ENCODE results near the gene PLXDC2. TPM values are rescaled to one million over a fixed set of nuclear protein-coding genes. Genes with fewer than 3 reads are reported as not detected.

PLXDC2 gene
- polyA plus RNA-seq, 1 donor from 2014 or later = 0.18 TPM

DNA sequence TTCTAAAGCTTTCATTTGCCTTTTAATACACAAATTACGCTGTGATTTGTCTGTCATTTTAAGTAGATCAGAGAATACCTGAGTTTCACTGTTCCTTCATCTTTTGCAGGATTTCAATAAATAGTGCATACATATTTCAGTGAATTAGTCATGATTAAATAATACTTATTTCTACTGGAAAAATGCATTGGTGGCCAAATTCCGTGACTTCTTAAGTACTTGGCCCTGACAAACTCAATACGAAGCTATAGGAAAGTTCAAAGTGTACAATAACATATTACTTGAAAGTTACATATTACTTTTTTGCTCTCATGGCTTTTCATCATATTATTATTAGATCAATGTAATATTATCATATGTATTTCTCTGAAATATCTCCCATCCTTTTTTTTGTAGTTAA, 16.1 kb upstream of the PLXDC2 start:
- no peaks in the 10 kb centered on the region for H3K36me3 Mint-ChIP-seq
- H3K4me3 Mint-ChIP-seq = no peak overlapping the region
- H3K9me3 Mint-ChIP-seq = peaks cover 5 to 8% (median 5%) of the 10 kb centered on the region in 3 donors
- H3K4me1 Mint-ChIP-seq = no peaks in the 10 kb centered on the region
- no peak overlapping the region for H3K27ac Mint-ChIP-seq
- no peaks in the 10 kb centered on the region for H3K27me3 Mint-ChIP-seq

DNA sequence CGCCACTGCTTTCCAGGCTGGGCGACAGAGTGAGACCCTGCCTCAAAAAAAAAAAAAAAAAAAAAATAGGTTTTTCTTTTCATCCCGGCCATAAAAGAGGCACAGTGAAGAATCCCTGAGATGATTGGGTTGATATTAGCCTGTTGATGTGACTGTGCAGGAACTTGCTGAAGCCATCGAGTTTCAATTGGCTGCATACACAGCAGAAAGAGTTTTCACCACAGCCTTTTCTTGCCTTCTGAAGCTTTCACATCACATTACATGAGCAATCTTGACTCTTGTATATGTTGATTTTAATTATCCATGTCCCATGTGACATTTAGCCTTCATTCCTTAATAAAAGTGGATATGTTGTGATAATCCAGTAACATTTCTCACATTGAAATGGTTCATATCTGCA, 14.9 kb upstream of the PLXDC2 start:
- H3K4me1 Mint-ChIP-seq = no peaks in the 10 kb centered on the region
- no peaks in the 10 kb centered on the region for H3K36me3 Mint-ChIP-seq
- H3K4me3 Mint-ChIP-seq = no peak overlapping the region
- H3K9me3 Mint-ChIP-seq = peaks cover 5 to 8% (median 5%) of the 10 kb centered on the region in 3 donors
- no peak overlapping the region for H3K27ac Mint-ChIP-seq
- H3K27me3 Mint-ChIP-seq = no peaks in the 10 kb centered on the region

DNA sequence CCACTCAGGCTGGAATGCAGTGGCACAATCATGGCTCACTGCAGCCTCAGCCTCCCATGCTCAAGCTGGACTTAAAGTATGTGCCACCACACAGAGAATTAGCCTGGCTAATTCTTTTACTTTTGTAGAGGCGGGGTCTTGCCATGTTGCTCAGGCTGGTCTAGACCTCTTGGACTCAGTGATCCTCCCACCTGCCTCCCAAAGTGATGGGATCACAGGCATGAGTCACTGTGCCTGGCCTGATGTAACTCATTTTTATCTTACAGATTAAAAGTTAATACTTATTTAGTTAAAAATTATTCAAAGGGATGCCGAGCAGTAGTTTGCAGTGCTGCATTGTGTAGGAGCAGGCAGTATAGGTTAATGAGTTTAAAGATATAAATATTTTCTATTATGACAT, 12.6 kb upstream of the PLXDC2 start:
- no peaks in the 10 kb centered on the region for H3K27me3 Mint-ChIP-seq
- no peaks in the 10 kb centered on the region for H3K36me3 Mint-ChIP-seq
- peaks cover 2 to 8% (median 3%) of the 10 kb centered on the region in 3 donors for H3K9me3 Mint-ChIP-seq
- H3K4me3 Mint-ChIP-seq = no peak overlapping the region
- no peaks in the 10 kb centered on the region for H3K4me1 Mint-ChIP-seq
- H3K27ac Mint-ChIP-seq = no peak overlapping the region

DNA sequence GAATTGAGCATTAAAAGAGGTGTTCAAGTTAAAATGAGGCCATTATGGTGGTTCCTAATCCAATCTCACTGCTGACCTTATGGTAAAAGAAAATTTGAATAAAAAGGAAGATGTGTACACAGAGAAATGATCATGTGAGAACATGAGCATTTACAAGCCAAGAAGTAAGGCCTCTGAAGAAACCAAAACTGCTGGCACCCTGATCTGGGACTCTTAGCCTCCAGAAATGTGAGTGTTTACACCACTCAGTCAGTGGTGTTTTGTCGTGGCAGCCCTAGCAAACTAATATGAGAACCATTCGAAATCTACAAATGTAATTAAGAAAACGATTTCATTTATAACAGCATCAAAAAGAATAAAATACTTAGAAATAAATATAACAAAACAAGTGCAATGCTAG, 6.8 kb upstream of the PLXDC2 start:
- Mint-ChIP-seq H3K27me3 (peaks cover 5% of the 10 kb centered on the region), H3K4me1 (no peaks in the 10 kb centered on the region), H3K36me3 (no peaks in the 10 kb centered on the region), H3K9me3 (peaks cover 0 to 3% (median 0%) of the 10 kb centered on the region in 3 donors), H3K27ac (no peak overlapping the region), H3K4me3 (no peak overlapping the region)

DNA sequence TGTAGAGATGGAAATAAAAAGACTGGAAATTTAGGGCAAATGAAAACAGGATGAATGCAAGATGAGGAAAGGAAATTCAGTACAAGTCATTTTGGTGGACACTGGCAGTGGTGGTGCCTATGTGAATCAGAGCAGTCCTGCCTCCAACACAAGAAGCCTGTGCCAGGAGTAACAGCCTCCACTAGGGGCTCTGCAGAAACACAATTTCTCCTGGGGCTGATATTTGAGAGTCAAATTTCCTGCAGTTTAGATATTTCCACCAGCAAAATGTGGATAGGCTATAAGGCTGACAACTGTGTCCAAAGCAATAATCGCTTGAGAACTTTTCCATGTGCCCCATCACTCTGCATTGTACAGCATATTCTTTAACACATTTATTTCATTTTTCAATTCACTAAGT, 4.7 kb upstream of the PLXDC2 start:
- H3K27me3 Mint-ChIP-seq = peaks cover 11% of the 10 kb centered on the region

DNA sequence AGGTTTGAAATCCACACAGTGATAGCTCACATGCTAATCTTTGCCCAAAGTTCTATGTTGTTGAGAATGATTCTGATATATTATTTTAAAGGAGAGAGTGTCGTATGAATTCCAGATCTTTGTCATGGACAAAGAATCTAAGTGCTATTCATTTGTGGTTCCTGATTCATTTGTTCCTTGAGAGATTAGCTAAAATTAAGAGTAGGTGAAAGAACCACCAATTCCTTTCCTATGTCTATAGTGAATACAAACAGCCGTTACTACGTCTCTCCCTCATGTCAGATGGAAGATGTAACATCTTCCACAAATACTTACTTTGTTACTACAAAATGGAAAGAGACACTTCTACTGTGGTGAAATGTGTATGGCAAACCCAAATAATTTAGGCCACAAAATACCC, 3.3 kb upstream of the PLXDC2 start:
- Mint-ChIP-seq H3K27ac (no peak overlapping the region), H3K4me1 (no peaks in the 10 kb centered on the region), H3K4me3 (no peak overlapping the region), H3K36me3 (no peaks in the 10 kb centered on the region), H3K27me3 (peaks cover 22% of the 10 kb centered on the region), H3K9me3 (peaks cover 0 to 3% (median 0%) of the 10 kb centered on the region in 3 donors)

More for the DNA sequence above, 4.7 kb upstream of the PLXDC2 start:
- no peak overlapping the region for H3K4me3 Mint-ChIP-seq
- no peaks in the 10 kb centered on the region for H3K4me1 Mint-ChIP-seq
- no peaks in the 10 kb centered on the region for H3K36me3 Mint-ChIP-seq
- H3K9me3 Mint-ChIP-seq = peaks cover 0 to 3% (median 0%) of the 10 kb centered on the region in 3 donors
- no peak overlapping the region for H3K27ac Mint-ChIP-seq

DNA sequence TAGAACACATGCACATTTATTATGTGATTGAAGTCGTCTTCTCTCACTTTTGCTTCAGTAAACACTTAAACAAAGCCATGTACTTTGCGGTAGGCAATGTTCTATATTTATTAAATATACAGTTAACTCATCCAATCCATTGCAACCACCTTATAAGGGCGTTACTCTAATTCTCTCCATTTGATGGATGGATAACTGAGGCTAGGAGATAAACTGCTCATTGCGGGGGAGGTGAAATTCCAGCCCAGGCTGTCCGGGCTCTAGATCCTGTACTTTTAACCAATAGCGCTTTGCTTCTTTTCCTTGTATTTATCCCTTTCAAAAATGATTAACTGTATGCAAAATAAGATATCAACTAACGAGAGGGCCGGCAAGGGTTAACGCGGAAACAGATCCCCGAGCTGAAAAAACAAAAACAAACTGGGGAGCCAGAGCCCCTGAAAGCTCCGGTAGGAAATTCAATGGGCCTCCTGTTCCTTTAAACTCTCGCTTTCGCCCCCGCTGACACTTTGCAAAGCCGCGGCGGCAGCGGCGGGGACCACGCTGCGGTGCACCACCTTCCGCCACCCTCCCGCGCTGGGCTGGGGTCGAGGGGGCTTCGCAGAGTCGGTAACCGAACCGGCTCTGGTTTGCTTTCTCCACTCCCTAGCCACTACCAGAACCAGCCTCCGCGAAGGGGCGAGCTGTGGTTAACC, 1.0 kb upstream of the PLXDC2 start:
- Mint-ChIP-seq H3K27ac (no peak overlapping the region), H3K4me3 (peak overlapping the region in 1 of 4 donors; percentile 73), H3K9me3 (no peaks in the 10 kb centered on the region), H3K27me3 (peaks cover 22% of the 10 kb centered on the region), H3K36me3 (no peaks in the 10 kb centered on the region), H3K4me1 (no peaks in the 10 kb centered on the region)

DNA sequence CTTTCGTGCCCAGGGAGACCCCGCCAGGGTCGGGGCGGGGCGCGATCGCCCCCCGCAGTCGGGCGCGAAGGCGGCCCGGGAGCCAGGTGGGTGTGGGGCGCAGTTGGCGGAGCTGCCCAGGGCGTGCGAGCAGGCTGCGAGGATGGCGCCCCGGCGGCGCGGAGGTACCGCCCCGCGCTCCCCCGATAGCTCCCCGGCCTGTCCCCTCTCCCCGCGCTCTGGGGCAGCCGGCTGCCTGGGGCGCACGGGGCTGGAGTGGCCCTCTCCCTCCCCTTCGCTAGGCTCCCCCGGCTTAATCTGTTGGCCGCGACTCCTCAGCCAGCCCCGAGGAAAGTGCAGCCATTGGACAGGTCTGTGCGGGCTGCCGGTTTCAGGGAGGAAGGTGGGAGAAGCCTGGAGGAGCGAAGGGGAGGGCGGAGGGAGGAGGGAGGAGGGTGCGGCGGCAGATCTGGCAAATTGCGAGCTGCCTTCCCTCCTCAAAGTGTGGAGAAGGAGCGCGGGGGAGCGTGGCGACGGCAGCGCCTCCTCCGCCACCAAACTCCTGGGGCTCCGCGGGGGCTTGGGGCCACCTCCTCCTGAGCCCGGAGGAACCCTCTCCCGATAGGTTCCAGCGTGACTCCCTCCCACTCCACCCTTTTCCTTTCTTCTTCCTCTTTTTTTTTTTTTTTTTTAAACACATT, 361 bp upstream of the PLXDC2 start:
- no peaks in the 10 kb centered on the region for H3K36me3 Mint-ChIP-seq
- H3K4me3 Mint-ChIP-seq = no peak overlapping the region
- H3K4me1 Mint-ChIP-seq = no peaks in the 10 kb centered on the region
- H3K27ac Mint-ChIP-seq = no peak overlapping the region
- H3K27me3 Mint-ChIP-seq = peaks cover 22% of the 10 kb centered on the region
- no peaks in the 10 kb centered on the region for H3K9me3 Mint-ChIP-seq

DNA sequence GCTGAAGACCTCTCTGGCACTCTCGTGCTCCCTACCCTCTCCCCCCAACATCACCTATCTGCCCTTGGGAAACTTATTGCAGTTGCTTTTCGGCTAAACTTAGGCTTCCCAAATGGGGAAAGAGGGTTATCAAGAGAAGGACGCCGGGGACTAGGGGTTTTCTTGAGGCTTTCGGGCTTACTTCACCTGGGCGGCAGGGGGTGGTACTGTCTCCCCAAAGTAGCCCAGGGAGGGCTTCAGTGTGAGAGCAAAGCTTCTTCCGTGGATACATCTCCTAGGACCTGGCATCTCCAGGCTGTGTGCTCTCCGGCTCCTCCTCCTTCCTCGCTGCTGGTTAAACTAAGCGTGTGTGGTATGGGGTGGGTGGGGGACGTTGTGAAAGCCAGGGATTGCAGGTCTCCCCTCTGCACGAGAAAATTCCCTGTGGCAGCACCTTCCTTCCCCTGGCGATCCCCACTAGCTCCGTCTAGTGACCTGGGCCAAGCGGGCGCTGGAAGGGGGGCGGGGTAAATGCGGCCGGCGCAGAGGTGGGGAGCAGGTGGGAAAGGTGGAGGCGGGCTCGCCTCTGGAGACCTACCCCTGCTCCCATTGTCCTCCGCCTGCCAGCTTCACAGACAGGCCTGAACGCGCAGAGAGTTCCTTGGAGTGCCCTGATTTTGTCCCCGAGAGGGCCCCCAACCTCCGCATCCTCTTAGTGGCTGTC, 1.1 kb downstream of the PLXDC2 start:
- Mint-ChIP-seq H3K4me3 (peak overlapping the region in 1 of 4 donors; percentile 47), H3K27me3 (peaks cover 23% of the 10 kb centered on the region), H3K27ac (peak overlapping the region in 1 of 3 donors; percentile 16), H3K9me3 (peaks cover 0 to 3% (median 0%) of the 10 kb centered on the region in 3 donors), H3K36me3 (no peaks in the 10 kb centered on the region), H3K4me1 (no peaks in the 10 kb centered on the region)

DNA sequence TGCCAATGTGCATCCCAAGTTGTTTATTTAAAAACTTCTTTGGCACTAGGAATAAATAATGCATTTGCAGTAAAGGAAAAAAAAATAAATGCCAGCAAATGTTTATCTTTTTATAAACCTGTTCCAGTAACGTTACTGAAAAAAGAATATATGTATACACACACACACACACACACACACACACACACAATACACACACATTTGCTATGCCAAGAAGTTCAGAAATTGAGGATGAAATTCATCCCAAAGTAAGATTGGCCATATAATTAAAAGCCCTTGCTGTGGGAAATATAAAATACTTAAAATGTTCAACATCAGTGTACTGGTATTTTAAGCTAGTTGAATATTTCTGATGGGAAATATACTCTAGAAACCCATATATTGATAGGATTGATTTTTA, 2.6 kb downstream of the PLXDC2 start:
- no peaks in the 10 kb centered on the region for H3K4me1 Mint-ChIP-seq
- no peak overlapping the region for H3K4me3 Mint-ChIP-seq
- H3K27ac Mint-ChIP-seq = no peak overlapping the region
- no peaks in the 10 kb centered on the region for H3K36me3 Mint-ChIP-seq
- peaks cover 21% of the 10 kb centered on the region for H3K27me3 Mint-ChIP-seq
- peaks cover 0 to 3% (median 0%) of the 10 kb centered on the region in 3 donors for H3K9me3 Mint-ChIP-seq

DNA sequence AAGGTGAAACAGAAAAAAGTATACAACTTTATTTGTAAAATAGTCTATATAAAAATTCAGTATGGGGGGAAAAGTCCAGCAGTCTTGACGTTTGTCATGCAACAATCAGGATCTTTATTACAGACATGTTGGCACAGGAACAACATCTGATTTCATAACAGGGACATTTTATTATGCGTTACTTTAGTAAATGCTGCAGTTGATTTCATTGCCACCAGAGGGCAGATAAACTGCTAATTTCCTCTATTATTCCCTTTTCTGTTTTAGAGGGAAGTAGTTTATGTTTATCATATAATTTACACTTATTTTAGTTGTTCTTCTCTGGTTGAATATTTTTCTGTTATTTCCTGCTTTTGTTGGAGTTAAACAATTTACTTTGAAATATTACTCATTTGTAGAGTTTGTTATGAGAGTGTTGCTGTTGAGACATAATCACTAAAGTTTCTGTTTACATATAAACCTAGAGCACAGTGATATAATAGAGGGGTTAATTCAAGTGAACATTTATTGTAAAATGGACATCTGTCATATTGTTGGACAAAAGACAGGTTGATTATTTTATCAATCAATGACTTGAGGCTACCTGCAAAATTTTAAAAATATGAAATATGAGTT, 3.3 kb downstream of the PLXDC2 start:
- peaks cover 18% of the 10 kb centered on the region for H3K27me3 Mint-ChIP-seq
- H3K4me3 Mint-ChIP-seq = no peak overlapping the region
- no peaks in the 10 kb centered on the region for H3K36me3 Mint-ChIP-seq
- H3K27ac Mint-ChIP-seq = no peak overlapping the region
- peaks cover 0 to 3% (median 0%) of the 10 kb centered on the region in 3 donors for H3K9me3 Mint-ChIP-seq
- H3K4me1 Mint-ChIP-seq = no peaks in the 10 kb centered on the region

DNA sequence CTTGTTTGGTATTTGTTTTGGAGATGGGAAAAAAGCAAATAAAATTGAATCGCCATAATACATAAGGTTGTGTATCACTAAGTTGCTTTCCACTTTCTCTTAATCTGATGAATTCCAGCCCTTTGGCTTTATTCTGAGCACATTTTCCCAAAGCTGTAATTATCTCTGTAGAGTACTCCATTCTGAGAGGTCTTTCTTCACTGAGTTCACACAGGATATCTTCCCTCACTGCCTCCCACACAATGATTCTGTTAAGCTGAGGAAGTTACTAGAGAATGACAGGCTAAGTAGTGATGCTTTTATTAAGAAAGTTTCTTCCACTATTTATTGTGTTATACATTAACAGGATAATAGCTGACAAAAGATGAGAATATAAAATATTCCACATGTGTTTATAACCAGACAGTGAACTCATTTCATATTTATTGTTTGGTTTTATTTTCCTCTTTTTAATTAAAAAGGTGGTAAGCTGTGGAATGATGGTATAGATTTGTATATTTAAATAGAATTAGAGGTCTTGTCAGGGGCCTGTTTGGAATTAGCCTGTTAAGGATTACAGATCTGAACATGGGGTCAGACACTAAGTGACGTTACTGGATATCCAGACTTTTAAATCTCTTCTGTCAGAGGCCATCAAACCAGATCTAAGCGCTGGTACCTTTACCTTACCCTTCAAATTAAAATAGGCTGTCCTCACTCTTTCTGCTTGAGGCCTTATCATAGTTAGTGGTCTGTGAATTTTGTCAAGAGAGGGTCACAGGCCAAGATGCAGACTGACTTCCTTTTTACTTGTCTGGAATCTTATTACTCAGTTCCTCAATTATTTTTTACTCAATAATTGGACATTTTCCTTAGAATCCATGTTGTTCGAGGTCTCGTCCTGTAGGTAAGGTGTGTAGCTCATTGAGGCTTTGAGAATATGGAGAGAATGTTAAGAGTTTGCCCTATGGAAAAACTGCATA, 8.4 kb downstream of the PLXDC2 start:
- no peaks in the 10 kb centered on the region for H3K36me3 Mint-ChIP-seq
- no peak overlapping the region for H3K27ac Mint-ChIP-seq

DNA sequence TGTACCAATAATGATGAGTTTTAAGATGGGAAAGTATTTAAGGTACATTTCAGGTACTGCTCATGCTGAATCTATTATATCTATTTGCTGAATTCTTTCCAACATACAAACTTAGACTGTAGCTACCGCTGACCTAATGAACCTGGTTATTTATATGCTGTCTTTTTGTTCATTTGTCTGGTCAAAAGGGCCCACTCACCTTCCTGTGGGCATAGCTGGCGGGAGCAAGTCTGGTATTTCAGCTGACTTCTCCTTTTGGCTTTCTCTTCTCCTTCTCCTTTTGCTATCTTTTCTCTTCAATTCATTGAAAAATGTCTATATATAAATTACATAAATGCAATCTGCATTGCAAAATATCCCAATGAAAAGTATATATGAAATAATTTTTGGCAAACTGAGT, 9.5 kb downstream of the PLXDC2 start:
- Mint-ChIP-seq H3K27me3 (peaks cover 1% of the 10 kb centered on the region), H3K36me3 (no peaks in the 10 kb centered on the region), H3K4me1 (no peaks in the 10 kb centered on the region), H3K9me3 (peaks cover 0 to 3% (median 0%) of the 10 kb centered on the region in 3 donors), H3K4me3 (no peak overlapping the region), H3K27ac (no peak overlapping the region)

More for the DNA sequence above, 8.4 kb downstream of the PLXDC2 start:
- H3K9me3 Mint-ChIP-seq = peaks cover 0 to 3% (median 0%) of the 10 kb centered on the region in 3 donors
- H3K27me3 Mint-ChIP-seq = peaks cover 1% of the 10 kb centered on the region
- H3K4me3 Mint-ChIP-seq = no peak overlapping the region
- no peaks in the 10 kb centered on the region for H3K4me1 Mint-ChIP-seq

DNA sequence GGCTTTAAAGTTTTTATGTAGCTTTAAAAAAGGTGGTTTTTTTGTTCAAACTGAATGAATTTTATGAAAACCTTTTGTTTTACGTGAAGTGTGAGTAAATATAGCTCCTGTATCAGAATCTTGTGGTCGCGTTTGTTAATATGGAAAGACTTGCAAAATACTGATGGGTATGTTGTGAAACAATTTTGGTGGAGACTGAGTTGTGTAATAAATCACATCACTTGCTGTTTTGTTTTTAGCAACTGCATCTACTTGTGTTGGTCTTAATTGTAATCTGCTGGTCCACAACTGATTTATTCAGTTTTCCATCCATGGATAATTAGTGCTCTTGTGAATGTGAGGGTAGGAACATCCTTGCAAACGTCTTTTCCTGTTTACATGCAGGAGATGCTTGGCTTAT, 10.5 kb downstream of the PLXDC2 start:
- Mint-ChIP-seq H3K4me3 (no peak overlapping the region), H3K27ac (no peak overlapping the region), H3K27me3 (no peaks in the 10 kb centered on the region), H3K4me1 (no peaks in the 10 kb centered on the region), H3K36me3 (no peaks in the 10 kb centered on the region), H3K9me3 (peaks cover 0 to 7% (median under 1%) of the 10 kb centered on the region in 3 donors)

Measured in IgD-negative memory B cell (primary cell).